HPDE6-E6E7 (cell line): Measurements from ENCODE around the gene DVL2.
"Not testable (repeated sequence)": the region's sequence is repeated elsewhere in the genome, so short reads cannot be mapped to it uniquely, and the experiment has no call there.

Source experiments
- DNase-seq: peaks from one replicate; pipeline ENCODE4 v3.0.0; 2011; ENCODE audit warnings: missing footprints; ENCODE audit errors: extremely low spot score

The DVL2 gene

GRCh38 chr17:7203391-7203790 is 30.9 kb downstream of the DVL2 start:
- DNase-seq, result no peak

GRCh38 chr17:7196651-7197401 is 37.5 kb downstream of the DVL2 start:
- no peak for DNase-seq

GRCh38 chr17:7195971-7196370 is 38.3 kb downstream of the DVL2 start:
- no peak for DNase-seq

DNA sequence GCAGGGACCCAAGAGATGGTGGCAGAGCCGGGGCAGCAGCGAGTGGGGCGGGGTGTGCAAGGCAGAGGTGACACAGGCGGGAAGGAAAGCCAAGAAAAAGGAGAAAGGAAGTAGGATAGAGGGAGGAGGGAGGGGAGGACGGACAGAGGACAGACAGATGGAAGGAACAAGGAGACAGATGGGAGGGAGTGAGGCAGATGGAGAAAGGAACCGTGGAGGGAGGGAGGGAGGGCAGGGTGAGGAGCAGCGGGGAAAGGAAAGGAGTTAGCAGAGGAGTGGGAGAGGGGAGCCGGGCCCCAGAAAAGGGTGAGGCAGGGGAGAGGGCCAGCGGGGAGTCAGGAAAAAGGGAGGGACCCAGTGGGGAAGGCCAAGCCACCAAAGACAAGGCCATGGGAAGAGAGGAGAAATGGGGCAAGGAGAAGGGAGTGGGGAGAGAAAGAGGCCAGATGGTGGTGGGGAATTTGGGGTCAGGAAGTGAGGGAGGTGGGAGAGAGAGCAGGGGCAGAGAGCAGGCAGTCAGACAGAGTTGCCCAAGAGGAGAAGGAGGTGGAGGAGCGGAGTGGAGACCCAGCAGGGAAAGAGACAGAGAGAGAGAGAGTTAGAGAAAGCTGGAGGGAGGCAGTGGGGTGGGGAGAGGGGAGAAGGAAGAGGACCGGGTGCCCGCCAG is 41.9 kb downstream of the DVL2 start:
- DNase-seq, result no peak

DNA sequence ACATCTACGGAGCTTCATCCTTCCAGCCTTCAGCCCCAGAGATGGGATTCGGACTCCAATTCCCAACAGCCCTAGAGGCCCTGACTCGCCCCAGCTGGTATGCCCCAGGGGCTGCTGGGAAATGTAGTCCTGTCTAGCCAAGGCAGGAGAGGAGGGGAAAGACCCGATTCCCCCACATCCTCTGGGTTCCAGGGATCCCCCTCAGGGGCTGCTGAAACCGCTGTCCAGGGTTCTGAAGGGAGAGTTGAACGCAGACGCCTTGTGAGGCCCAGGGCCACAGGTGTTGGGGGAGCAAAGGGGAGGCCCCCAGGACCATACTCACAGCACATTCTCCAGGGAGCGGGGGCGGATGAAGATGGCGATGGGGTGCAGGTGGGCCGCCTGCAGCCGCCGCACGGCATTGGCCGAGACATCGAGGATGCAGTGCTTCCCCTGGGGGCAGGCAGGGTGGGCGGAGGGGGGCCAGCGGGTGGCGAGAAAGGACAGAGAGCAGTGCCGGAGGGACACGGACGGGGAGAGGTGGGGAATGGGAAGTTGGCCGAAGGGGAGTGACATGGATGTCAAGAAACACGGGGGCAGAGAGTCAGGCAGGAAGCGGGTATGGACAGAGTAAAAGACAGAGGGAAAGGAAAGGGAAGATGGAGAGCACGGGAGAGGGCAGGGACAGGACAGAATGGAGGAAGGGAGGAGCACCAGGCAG is 42.6 kb downstream of the DVL2 start:
- DNase-seq, result peak; percentile 48

DNA sequence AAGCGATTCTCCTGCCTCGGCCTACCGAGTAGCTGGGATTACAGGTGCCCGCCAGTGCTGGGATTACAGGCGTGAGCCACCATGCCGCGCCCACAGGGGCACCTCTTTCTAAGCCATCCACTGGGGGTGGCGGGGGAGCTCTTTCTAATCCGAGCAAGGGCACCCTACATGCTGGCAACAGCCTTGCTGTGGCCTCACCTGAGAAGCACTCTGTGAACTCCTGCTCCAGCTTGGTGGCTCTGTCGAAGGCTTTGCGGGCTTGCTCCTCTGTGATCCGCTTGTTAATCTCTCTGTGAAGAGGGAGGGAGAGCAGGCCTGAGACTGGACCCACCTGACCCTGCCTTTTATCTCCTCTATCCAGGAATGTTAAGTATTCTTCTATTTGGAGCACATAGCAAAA is 43.2 kb downstream of the DVL2 start:
- no peak for DNase-seq

- no peak for DNase-seq
Observed at GRCh38 chr17:7190276-7190917, 43.9 kb downstream of the DVL2 start.

- no peak for DNase-seq
Observed at GRCh38 chr17:7186241-7186640, 48.1 kb downstream of the DVL2 start.

GRCh38 chr17:7184647-7185046 is 49.7 kb downstream of the DVL2 start:
- no peak for DNase-seq

DNA sequence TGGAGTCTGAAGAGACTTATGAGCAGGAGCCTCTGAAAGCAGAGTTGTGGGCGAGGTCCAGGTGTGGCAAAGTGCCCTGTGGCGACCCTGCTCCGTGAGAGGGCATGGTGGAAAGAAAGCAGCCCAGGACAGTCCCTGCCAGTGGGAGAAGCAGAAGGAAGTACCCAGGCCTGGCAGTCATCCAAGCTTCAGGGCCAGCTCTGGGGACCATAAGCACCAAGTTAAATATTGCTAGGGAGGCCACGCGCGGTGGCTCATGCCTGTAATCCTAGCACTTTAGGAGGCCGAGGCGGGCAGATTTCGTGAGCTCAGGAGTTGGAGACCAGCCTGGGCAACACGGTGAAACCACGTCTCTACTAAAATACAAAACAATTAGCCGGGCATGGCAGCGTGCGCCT is 50.2 kb downstream of the DVL2 start:
- DNase-seq, result no peak

DNA sequence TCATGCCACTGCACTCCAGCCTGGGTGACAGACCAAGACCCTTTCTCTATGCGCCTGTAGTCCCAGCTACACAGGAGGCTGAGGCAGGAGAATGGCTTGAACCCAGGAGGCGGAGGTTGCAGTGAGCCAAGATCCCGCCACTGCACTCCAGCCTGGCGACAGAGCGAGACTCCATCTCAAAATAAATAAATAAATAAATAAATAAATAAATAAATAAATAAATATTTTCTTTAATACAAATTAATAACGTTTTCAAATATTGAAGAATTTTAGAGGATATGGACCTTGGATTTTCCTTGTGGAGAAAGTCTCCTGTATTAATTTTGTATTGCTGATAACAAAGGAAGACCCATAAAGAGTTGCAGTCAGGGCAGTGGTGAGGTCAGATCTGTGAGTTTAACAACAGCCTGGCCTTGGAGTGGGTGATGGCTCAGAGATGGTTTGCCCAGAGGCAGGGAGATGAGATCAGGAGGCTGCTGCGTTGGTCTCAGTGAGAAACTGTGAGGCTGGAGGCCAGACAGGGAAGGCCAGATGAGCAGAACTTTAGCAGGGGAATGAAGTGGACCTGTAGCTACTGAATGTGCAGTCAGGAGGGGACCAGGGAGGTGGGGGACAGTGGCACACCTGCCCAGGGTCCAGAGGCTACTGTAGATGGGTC is 50.8 kb downstream of the DVL2 start:
- no peak for DNase-seq

- DNase-seq, result not testable (repeated sequence)
Observed at GRCh38 chr17:7182101-7182500, 52.2 kb downstream of the DVL2 start.

GRCh38 chr17:7179317-7180254 is 54.7 kb downstream of the DVL2 start, which contains the start of gene ASGR1:
Gene ASGR1, minus strand, starts transcription at chr17:7179370. Its CDS starts 807 bp downstream, at chr17:7178563.
- DNase-seq, result no peak

DNA sequence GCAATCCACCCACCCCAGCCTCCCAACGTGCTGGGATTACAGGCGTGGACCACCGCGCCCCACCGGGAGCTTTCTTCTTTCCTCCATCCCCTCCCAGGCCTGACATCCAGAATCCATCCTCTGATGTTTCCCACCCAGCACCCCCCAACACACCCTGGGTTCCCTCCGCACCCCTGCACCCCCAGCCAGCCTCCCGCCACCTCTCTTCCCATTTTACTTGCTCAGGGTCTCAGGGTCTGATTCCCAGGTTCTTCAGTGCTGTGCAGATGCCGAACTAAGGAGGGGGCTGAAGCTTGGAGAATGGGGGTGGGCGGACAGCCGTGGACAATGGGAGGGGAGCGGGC is 55.4 kb downstream of the DVL2 start:
- DNase-seq, result no peak

GRCh38 chr17:7177954-7178477 is 56.3 kb downstream of the DVL2 start:
- DNase-seq, result no peak

DNA sequence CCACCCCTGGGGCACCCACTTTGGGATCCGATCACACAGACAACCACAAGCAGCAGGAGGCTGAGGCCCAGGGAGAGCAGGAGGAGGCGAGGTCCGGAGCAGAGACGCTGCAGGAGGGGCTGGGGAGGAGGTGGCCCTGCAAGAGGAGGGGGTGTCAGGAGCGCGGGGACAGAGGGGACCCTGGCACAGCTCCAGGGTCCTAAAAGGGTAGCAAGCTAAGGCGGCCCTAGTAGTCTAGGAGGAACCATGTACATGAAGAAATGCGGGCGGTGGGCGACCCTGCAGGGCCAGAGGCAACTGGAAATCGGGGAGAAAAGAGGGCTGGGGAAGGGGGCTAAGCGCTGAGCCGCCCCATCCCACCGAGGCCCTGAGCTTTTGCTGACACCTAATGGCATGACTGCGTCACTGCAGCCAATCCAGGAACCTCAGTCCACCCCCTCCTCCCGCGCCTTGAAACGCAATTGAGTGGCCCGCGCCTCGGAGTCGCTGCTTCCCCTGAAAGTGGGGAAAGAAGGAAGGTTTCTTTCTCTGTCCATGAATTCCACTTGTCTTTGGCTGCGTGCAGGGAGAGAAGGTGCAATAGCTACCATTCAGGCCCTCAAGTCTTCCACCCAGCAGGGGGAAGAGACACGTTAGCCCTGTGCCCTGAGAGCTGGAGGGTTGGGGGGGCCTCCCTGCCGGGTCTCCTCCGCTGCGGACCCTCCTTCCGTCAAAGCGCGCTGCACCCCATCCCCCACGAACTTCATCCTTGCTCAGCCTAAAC is 56.9 kb downstream of the DVL2 start:
- DNase-seq, result peak; percentile 71

- no peak for DNase-seq
Observed at GRCh38 chr17:7176841-7177190, 57.5 kb downstream of the DVL2 start.

- no peak for DNase-seq
Observed at GRCh38 chr17:7176107-7176840, 58.0 kb downstream of the DVL2 start.
